Activated CD4-positive, CD25-positive, alpha-beta regulatory T cell (primary cell): Measurements from ENCODE around the gene TNFAIP1.
"Not testable (repeated sequence)": the region's sequence is repeated elsewhere in the genome, so short reads cannot be mapped to it uniquely, and the experiment has no call there.

Source experiments
- DNase-seq, 4 experiments: peaks; one replicate each; lab custom pipeline; 2025; lab: John Stamatoyannopoulos, UW

The TNFAIP1 gene

GRCh38 chr17:28335201-28335958, at the start of gene TNFAIP1, which contains the start of gene IFT20:
Gene TNFAIP1, plus strand, starts transcription at chr17:28335761. Its CDS starts 3,761 bp downstream, at chr17:28339522.
Gene IFT20, minus strand, starts transcription at chr17:28335472. Its CDS starts 3,487 bp downstream, at chr17:28331985.
- DNase-seq = peak; percentile 88 to 96 (median 93)

DNA sequence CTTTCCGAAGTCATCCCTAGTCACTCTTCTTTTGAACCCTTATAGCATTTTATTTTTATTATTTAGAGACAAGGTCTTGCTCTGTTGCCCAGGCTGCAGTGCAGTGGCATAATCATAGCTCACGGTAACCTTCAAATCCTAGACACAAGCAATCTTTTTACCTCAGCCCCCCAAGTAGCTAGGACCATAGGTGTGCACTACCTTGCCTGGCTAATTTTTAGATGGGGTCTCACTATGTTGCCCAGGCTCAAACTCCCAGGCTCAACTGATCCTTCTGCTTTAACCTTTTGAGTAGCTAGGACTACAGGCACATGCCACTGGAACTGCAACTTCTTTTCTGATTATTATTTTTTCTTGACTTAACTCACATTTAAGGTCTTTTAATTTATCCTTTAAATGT, 49.6 kb upstream of the TNFAIP1 start:
- DNase-seq = no peak

GRCh38 chr17:28290703-28291102, 44.9 kb upstream of the TNFAIP1 start:
- no peak for DNase-seq

GRCh38 chr17:28291780-28292330, 43.7 kb upstream of the TNFAIP1 start:
- DNase-seq = no peak

DNA sequence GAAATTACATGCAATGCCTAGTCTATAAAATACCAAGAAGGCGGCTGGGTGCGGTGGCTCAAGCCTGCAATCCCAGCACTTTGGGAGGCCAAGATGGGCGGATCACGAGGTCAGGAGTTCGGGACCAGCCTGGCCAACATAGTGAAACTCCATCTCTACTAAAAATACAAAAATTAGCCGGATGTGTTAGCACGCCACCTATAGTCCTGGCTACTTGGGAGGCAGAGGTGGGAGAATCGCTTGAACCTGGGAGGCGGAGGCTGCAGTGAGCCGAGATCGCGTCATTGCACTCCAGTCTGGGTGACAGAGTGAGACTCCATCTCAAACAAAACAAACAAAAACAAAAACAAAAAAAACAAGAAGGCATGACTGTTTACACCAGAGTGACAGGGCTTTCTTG, 42.7 kb upstream of the TNFAIP1 start:
- DNase-seq = not testable (repeated sequence)

GRCh38 chr17:28293994-28294393, 41.6 kb upstream of the TNFAIP1 start:
- no peak for DNase-seq

- no peak for DNase-seq
These were observed 39.6 kb upstream of the TNFAIP1 start for GRCh38 chr17:28295677-28296578.

DNA sequence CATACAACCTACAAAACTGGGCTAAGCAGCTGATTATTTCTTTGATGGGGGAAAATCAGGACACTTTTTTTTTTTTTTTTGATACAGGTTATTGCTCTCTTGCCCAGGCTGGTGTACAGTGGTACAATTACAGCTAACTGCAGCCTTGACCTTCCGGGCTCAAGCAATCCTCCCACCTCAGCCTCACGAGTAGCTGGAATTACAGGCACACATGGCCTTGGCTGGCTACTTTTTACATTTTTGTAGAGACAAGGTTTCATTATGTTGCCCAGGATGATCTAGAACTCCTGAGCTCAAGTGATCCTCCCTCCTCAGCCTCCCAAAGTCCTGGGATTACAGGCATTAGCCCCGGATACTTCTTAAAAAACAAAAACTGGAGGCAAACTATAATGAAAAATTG, 37.1 kb upstream of the TNFAIP1 start:
- no peak for DNase-seq

DNA sequence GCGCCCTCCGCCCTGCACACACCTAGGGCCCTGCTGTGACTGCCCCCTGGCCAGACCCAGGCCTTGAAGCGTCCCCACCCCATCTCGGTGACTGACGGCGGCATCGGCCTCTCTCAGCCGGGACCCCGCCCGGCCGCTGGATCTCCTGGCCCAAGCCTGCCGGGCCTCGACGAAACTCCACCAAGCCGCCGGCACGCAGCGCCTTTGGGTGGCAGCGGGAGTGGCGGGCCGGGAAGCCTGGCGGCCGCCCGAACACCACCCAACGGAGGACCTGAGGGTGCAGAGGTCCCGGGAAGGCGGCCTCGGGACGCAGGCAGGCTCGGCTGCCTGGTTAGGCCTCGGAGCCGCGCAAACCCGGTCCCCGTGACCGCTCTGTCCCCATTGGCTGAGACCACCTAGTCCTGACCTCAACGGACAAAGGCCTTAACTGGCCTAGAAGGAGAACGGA, 28.6 kb upstream of the TNFAIP1 start:
- no peak for DNase-seq

- DNase-seq = no peak
These were observed 21.7 kb upstream of the TNFAIP1 start for GRCh38 chr17:28313841-28314240.

DNA sequence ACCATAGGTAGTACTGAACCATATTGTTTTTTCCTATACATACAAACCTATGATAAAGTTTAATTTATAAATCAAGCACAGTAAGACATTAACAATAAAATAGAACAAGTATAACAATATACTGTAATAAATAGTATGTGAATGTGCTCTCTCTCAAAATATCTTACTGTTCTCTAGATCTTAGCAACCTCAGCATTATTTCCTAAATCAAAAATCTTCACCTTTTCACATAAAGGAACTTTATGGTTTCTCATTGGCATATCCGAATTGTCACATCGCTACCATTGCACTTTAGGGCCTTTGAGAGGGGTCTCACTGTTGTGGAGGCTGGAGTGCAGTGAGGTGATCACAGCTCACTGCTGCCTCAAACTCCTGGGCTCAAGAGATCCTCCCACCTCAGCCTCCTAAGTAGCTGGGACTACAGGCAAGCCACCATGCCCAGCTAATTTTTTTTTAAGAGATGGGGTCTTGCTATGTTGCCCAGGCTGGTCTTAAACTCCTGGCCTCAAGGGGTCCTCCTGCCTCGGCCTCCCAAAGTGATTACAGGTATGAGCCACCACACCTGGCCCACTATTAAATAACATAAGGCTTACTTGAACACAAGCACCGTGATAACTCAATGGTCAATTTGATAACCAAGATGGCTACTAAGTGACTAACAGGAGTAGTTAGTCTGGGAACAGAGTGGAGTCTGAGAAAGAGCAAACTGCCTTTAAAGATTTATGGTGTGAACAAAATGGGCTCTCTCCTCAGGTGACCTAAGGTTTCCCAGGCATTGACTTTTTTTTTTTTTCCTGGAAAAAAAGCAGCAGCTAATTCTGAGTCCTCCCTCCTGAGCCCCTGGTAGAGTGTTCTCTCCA, 19.5 kb upstream of the TNFAIP1 start:
- DNase-seq = no peak

GRCh38 chr17:28317099-28317965, 18.2 kb upstream of the TNFAIP1 start:
- no peak for DNase-seq

- no peak for DNase-seq
These were observed 17.4 kb upstream of the TNFAIP1 start for GRCh38 chr17:28317966-28318758.

GRCh38 chr17:28318759-28319597, 16.6 kb upstream of the TNFAIP1 start, which contains the start of gene TMEM97:
Gene TMEM97, plus strand, starts transcription at chr17:28319200. Its CDS starts 40 bp downstream, at chr17:28319240.
- DNase-seq = peak; percentile 87 to 90 (median 88)

GRCh38 chr17:28319598-28319935, 16.0 kb upstream of the TNFAIP1 start:
- DNase-seq = no peak

DNA sequence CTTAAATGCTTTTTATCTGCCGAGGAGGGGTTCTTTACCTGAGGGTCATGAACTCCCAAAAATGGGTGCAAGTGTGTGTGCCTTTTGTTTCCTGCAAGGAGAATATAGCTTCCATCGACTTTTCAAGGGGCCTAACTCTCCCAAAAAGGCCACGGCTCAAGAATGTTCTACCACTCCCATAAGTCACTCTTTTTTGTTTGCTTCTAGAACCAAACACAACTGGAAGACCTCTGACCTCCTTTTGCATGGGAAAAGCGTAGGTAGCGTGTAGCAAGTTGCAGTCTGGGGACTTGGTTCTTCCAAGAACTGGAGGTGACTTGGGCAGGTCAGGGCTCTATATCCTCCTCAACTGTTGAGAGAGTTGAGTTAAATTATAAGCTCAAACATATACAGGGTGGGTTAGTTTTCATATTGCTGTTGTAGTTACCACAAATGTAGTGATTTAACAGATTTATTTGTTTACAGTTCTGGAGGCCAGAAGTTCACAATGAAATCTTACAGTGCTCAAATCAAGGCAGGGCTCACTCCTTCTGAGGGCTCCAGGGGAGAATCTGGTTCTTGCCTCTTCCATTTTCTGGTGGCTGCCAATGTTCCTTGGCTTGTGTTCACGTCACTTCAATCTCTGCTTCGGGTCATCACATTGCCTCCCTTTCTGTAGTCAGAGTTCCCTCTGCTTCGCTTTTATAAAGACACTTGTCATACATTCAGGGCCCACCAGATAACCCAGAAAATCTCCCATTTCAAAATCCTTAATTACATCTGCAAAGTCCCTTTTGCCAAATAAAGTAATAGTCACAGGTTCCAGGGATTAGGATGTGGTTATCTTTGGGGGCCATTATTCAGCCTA, 15.1 kb upstream of the TNFAIP1 start:
- DNase-seq = no peak

DNA sequence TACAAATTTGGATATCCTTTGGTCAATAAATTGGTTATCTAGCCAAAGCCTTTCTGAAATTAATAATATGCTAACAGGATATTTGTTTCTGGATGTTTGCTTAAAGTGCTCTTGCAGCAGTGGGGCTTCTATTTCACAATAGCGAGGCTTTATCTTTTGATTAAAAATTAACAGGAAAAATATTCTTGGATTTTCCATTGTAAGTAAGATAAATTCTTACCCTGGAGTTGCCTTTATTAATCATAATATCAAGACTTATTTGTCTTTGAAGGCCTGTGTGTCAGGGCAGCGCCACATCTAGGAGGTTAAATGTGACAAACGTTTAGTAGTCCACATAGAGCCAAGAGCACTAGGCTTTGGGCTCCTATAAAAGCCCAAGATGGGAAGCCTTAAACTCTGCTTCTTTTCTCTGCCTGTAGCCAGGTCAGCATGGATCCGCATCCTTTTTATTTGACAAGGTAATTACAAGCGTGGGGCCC, 11.3 kb upstream of the TNFAIP1 start:
- no peak for DNase-seq

DNA sequence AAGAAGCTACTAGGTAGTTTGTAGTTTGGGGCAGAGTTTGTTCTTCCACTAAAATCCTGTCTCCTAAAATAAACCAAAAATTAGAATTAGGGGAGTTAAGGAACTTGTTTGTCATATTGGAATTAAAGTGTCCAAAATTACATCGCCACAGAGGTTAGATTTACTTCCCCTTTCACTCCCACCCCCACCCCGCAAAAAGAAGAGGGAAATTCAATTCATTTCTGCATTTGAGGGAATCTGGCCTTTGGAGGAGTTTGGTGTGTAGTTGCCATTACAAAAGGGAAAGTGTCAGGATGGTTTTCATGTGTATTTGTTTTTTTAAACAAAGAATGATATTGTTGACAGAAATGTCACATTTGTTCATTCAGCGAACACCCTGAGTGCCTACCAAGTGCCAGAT, 10.8 kb upstream of the TNFAIP1 start:
- no peak for DNase-seq
